Cardiac septum (tissue), 1 donor: ENCODE measurements around the gene LYRM4. TPM values are rescaled to one million over a fixed set of nuclear protein-coding genes. Genes with fewer than 3 reads are reported as not detected.

Experiments
- DNase-seq: peaks from one replicate; pipeline ENCODE4 v3.0.0-alpha.2; 2020; ENCODE audit warnings: low spot score
- intact Hi-C: fragments of 100-400 bp; cut with DNase I; formaldehyde crosslinking; loops from one replicate; pipeline ENCODE4 v1.14.0; 2022
- total RNA-seq: library from RNA; stranded (reverse); fragmentation: NEBNext Ultra II Directional; extraction: Animal tissue kit (Norgen Biotek cat#: 25700); gene quantifications from one replicate; pipeline ENCODE4 v1.2.1, GENCODE V29; 2021
- donor health status: DM: no; HTN: no; CAD: no.

The LYRM4 gene
- total RNA-seq, 1 donor from 2014 or later: 21.1 TPM

GRCh38 chr6:5094327-5094726, 166.4 kb downstream of the LYRM4 start:
- no peak for DNase-seq
- intact Hi-C loops: no loop called here

- no peak for DNase-seq
- intact Hi-C loops: no loop called here
Measured at GRCh38 chr6:5093231-5094015, 167.3 kb downstream of the LYRM4 start.

DNA sequence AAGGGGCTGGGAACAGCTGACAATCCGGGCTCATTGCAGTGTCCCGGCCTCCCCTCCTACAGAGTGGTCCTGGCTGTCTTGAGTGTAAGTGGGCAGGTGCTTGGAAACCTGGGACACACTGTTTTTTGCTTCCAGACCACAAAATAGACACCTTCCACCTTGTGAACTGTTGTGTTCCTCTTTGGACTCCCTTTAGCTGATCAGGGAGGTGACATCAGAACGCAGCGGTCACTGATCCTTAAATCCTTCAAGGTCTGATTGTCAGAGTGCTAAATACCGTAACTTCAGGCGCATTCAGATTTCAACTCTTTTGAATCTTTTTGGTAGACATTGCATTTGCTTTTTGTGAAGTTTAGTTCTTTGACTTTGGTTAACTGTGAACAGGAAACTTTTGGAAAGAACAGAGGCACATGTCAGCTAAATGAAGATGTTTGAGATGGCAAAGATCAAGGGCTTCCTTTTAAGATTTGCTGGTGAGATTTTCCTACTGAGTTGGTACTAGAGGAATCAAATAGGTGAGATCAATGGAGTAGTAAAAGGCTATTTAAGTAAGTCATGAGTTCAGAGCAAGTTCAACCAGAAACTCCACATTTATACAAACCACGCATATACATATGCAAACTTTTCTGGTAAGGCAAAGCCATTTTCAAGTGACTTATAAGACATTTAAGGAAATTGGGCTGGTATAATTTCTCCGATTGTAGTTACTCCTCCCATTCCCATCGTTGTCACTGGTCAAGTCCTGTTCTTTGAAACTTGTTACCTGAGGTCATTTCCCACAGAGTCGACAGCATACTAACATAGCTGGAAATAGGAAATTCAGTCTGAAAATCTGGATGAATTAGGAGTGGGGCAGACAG, 169.3 kb downstream of the LYRM4 start:
- DNase-seq: no peak
- intact Hi-C loops: no loop called here

DNA sequence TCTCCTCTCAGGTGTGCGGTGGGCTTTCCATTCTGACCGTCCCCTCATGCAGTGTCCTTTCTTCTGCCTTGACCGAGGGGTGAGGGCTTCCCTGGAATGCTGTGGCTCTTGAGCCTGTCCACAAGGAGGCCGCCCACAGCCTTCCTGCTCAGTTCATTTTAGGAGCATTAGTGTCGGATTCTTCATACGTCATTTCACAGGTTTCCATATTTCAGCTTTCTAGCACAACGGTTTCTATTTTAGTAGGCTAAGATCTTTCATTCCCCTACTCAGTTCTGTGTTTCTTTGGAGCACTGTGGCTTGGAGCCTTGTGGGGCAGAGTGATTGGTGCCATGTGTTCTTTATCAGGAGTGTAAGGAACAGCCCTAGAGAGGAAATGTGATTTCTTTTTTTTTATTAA, 170.1 kb downstream of the LYRM4 start:
- no peak for DNase-seq
- intact Hi-C loops: no loop called here

DNA sequence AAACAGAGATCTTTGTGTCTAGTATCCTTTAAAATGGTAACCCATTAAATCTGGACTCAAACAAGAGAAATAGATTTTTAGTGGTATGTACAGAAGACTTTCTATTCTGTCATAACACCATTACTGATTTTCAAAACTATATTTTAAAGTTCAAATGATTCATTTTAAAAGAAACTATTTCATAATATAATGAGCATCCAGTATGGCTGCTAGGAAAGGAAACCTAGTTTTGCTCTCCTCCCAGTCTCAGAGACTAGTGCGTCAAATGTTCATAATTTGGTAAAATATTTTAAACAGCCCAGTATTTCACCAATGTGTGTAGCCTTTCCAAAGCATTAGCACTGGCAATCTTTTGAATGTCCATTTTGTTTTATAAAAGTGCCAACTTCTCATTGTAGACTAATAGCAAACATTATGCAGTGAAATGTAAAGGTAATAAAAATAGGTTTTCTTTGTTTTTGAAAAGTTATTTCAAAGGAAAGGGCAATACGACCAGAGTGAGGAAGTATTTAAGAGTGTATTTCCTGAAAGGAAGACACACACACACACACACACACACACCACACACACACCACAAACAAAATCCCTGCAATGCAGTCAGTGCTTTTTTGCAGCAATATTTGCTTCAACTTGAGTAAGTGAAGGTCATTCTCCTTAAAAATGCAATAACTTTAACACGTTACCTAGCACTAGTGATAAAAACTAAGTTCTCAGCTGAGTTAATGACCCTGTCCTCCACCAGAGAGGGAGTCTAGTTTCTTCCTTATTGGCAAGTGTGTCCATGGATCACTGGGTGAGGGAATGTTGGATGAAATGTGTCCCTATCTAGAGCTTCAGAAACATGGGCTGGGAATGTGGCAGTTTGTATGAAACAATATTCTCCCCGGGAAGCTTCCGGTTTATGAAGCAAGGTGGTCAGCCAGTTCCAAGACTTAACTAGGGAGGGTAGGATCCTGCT, 171.0 kb downstream of the LYRM4 start:
- DNase-seq: no peak
- intact Hi-C loops: loop anchor here (5.0 kb wide), 1 partner anchor 118 kb away; no protein-coding TSS in a partner anchor

DNA sequence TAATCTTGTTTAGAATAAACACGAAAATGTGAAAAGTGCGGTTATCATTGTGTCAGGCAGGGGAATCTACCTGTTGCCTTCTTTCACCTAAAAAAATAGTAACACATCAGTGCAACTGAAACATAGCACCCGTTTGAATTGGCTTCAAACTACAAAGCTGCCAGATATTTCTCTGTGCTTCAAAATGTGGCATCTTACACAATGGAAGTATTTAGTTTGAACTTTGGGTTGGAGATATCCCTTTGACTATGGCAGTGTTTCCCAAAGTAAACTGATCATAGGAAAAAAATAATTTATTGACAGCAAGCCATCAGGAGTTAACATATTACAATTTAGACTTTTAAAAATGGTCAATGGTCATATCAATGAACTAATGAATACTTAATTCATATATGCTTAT, 172.0 kb downstream of the LYRM4 start:
- intact Hi-C loops: loop anchor here (5.0 kb wide), 1 partner anchor 119 kb away; no protein-coding TSS in a partner anchor
- DNase-seq: no peak

- no peak for DNase-seq
- intact Hi-C loops: loop anchor here (5.0 kb wide), 1 partner anchor 120 kb away; no protein-coding TSS in a partner anchor
Measured at GRCh38 chr6:5087389-5087788, 173.4 kb downstream of the LYRM4 start.

DNA sequence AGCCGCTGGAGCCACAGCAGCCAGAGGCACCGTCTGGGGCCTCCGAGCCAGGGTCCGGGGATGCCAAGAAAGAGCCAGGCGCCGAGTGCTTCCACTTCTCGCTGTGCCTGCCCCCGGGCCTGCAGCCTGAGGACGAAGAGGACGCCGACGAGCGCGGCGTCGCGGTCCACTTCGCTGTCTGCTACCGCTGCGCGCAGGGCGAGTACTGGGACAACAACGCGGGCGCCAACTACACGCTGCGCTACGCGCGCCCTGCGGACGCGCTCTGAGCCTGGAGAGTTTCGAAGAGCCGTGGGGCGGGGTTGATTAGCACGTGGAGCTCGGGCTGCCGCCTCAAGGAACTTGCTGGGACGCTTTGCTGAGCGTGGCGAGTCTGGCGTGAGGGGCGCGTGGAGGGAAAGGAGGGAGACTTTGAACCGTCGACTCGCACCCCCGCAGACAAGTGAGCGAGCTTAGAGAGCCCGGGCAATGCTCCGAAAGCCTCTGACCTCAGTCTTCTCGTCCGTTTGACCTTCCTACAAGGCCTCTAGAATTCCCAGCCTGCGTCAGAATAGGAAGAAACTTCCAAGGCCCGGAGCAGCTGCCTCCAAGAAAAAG, 174.4 kb downstream of the LYRM4 start:
- intact Hi-C loops: loop anchor here (5.0 kb wide), 1 partner anchor 121 kb away; no protein-coding TSS in a partner anchor
- no peak for DNase-seq

DNA sequence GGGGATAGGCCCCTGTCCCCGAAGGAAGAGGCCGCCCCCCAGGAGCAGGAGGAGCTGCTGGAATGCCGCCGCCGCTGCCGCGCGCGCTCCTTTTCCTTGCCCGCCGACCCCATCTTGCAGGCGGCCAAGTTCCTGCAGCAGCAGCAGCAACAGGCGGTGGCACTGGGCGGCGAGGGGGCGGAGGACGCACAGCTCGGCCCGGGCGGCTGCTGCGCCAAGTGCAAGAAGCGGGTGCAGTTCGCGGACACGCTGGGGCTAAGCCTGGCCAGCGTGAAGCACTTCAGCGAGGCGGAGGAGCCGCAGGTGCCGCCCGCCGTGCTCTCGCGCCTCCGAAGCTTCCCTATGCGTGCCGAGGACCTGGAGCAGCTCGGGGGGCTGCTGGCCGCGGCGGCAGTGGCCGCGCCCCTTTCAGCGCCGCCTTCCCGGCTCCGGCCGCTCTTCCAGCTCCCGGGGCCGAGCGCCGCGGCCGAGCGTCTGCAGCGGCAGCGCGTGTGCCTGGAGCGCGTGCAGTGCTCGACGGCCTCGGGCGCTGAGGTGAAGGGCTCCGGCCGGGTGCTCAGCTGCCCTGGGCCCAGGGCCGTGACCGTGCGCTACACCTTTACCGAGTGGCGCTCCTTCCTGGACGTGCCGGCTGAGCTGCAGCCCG, 175.0 kb downstream of the LYRM4 start:
- DNase-seq: no peak
- intact Hi-C loops: loop anchor here (2.0 to 5.0 kb wide), 2 partner anchors 23 to 122 kb away; no protein-coding TSS in a partner anchor

- intact Hi-C loops: loop anchor here (2.0 to 5.0 kb wide), 2 partner anchors 24 to 122 kb away; no protein-coding TSS in a partner anchor
- DNase-seq: no peak
Measured at GRCh38 chr6:5084781-5085647, 175.7 kb downstream of the LYRM4 start, which contains the start of gene PPP1R3G. Gene PPP1R3G (plus strand): TSS chr6:5085341. CDS start chr6:5085486, 145 bp downstream.

DNA sequence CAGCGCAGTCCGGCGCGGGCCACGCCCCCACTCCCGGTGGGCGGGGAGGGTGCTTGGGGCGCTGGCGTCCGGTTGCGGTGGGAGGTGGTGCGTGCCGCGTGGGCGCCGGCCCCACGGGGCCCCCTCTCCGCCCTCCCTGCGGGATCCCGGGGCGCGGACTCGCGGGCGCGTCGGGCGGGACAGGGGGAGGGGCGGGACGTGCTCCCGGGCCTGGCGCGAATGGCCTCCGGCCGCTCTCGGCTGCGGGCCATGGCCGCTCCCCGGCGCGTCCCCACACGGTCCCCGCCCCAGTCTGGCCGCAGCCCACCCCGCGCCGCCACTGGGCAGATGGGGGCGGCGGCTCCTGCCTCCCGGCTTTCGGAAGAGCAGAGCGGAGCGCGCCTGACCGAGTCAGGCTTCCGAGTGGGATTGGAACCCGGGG, 176.4 kb downstream of the LYRM4 start:
- intact Hi-C loops: loop anchor here (2.0 kb wide), 1 partner anchor 24 kb away; no protein-coding TSS in a partner anchor
- DNase-seq: no peak

DNA sequence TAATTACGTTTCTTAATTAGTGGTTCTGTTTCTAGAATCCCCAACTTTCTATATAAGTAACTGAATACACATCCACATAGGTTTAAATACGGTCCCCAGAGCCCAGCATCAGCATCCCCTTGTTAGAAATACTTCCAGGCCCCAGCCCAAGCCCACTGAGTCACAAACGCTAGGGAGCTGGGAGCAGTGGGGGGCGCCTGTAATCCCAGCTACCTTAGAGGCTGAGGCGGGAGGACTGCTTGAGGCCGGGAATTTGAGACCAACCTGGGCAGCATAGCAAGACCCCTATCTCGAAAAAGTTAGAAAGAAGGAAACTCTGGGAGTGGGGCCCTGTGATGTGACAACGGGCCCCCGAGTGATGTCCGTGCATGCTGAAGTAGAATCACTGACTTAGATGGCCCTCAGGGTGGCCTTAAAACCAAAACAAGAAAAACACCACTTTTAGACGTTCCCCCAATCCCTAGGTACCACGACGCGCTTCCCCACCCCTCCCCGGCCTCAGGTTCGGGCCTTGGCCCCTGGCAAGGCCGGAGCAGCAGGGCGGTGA, 176.9 kb downstream of the LYRM4 start:
- no peak for DNase-seq
- intact Hi-C loops: loop anchor here (2.0 kb wide), 2 partner anchors 25 to 31 kb away; no protein-coding TSS in a partner anchor

- intact Hi-C loops: loop anchor here (2.0 kb wide), 1 partner anchor 32 kb away; no protein-coding TSS in a partner anchor
Measured at GRCh38 chr6:5083307-5083583, 177.5 kb downstream of the LYRM4 start.

GRCh38 chr6:5082487-5083306, 178.1 kb downstream of the LYRM4 start:
- DNase-seq: no peak
- intact Hi-C loops: loop anchor here (2.0 kb wide), 1 partner anchor 32 kb away; no protein-coding TSS in a partner anchor

More at GRCh38 chr6:5083307-5083583, 177.5 kb downstream of the LYRM4 start:
- DNase-seq: no peak

DNA sequence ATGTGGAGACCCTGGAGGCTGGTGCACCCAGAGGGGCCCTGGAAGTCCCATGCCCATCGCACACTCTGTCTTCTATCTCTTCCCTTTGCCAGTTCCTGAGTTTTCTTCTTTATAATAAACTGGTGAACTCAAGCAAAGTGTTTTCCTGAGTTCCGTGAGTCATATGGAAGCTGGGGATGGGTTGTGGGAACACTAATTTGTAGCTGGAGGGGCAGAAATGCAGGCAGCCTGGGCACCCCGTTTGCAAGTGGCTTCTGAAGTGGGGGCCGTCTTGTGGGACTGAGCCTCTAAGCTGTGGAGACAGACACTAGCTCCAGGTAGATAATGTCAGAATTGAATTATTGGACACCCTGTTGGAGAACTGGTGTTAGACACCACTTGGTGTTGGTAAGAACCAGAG, 178.8 kb downstream of the LYRM4 start:
- intact Hi-C loops: loop anchor here (2.0 kb wide), 1 partner anchor 33 kb away; no protein-coding TSS in a partner anchor
- DNase-seq: no peak

- intact Hi-C loops: no loop called here
- no peak for DNase-seq
Measured at GRCh38 chr6:5081182-5081581, 179.6 kb downstream of the LYRM4 start.
